ENCODE data around the gene FAR2.
"Not testable (repeated sequence)": the region's sequence is repeated elsewhere in the genome, so short reads cannot be mapped to it uniquely, and the experiment has no call there.

Gene FAR2

DNA sequence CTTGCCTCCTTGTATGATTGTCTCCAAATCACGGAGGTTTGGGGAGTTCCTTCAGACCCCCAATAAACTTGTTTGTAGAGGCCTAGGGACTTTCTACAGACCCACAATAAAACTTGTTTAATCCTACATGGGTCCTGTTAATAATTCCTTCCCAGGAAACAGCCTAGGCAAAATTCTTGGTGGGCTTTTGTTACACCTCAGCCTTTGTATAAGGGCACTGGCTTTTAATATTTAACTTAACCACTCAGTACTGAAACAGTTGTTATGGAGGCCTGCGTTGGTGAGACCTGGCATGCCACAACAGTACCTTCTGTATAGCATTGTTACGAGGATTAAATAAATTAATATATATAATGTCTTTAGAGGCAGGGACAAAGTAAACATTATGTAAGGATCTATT, 32.7 kb upstream of the FAR2 start:
- TF ChIP-seq, protein P1, sequence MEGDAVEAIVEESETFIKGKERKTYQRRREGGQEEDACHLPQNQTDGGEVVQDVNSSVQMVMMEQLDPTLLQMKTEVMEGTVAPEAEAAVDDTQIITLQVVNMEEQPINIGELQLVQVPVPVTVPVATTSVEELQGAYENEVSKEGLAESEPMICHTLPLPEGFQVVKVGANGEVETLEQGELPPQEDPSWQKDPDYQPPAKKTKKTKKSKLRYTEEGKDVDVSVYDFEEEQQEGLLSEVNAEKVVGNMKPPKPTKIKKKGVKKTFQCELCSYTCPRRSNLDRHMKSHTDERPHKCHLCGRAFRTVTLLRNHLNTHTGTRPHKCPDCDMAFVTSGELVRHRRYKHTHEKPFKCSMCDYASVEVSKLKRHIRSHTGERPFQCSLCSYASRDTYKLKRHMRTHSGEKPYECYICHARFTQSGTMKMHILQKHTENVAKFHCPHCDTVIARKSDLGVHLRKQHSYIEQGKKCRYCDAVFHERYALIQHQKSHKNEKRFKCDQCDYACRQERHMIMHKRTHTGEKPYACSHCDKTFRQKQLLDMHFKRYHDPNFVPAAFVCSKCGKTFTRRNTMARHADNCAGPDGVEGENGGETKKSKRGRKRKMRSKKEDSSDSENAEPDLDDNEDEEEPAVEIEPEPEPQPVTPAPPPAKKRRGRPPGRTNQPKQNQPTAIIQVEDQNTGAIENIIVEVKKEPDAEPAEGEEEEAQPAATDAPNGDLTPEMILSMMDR (IDR thresholded peaks at IDR 0.05; ENCODE audit: low read depth, low read length): no peak
- H3K4me3 ChIP-seq (ENCODE audit: low read depth, low read length): no peak overlapping the region

DNA sequence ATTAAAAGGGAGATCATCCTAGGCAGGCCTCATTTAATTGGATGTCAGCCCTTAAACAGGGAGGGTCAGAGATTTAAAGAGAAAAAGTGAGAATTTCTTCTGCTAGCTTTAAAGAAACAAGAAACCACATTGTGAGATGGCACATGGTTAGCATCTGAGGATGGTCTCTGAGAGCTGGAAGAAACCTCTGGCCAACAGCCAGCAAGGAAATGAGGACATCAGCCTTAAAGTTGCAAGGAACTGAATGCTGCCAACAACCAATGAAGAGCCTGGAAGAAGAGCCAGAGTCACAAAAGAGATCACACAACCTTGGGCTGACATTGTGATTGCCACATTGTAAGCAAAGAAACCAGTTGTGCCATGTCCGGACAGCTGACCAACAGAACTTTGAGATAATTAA, 17.5 kb upstream of the FAR2 start:
- TF ChIP-seq, protein P1 (IDR thresholded peaks at IDR 0.05; ENCODE audit: low read depth, low read length): no peak
- no peak overlapping the region for H3K4me3 ChIP-seq (ENCODE audit: low read depth, low read length)

DNA sequence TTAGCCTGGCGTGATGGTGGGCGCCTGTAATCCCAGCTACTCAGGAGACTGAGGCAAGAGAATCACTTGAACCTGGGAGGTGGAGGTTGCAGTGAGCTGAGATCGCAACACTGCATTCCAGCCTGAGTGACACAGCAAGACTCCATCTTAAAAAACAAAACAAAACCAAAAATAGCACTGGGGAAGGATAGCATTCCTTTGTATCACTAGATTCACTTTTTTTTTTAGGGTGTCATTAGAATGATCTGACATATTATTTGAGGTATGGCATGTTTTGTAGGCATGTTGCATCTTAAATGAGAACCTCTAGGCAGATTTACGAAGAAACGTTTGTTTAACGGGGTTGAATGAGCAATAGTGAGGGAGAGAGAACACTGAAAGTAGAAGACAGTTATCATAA, 16.8 kb upstream of the FAR2 start:
- TF ChIP-seq, protein P1 (IDR thresholded peaks at IDR 0.05; ENCODE audit: low read depth, low read length): no peak

DNA sequence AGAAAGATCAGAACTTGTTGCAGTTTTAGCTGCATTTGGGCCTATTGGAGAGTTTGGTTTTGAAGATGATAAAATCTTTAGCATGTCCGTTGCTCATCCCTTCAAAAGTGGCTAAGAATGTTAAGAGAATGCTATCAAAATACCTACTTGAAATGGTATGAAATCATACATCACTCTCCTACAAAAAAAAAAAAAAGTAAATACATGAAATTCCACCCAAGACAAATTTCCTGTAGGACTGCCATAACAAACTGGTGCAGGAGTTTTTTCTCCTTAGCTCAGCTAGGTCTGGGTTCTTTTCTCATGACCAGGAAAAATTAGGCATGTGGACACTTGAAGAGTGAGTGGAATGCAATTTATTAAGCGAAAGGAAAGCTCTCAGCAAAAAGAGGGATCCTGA, 15.9 kb upstream of the FAR2 start:
- no peak overlapping the region for H3K4me3 ChIP-seq (ENCODE audit: low read depth, low read length)
- TF ChIP-seq, protein P1 (IDR thresholded peaks at IDR 0.05; ENCODE audit: low read depth, low read length): no peak

More for the DNA sequence above, 16.8 kb upstream of the FAR2 start:
- H3K4me3 ChIP-seq (ENCODE audit: low read depth, low read length): no peak overlapping the region

DNA sequence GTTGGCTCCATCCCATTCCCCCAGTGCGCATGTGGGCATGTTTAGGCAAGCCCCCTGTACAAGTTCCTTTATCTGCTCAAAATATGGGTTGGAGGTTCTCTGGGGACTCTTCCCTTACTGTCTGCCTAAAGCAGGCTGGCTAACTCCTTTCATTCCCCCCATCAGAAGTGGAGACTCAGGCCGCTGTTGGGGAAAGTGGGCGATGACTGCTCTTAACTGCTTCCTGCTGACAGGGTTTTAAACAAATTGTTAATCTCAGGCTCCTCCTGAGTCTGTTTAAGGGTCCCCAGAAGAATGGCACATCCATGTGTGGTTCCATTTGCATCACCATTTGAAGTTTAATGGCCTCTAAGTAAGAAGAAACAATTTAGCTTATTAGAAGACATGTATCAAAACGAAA, 15.4 kb upstream of the FAR2 start:
- TF ChIP-seq, protein P1 (IDR thresholded peaks at IDR 0.05; ENCODE audit: low read depth, low read length): no peak
- no peak overlapping the region for H3K4me3 ChIP-seq (ENCODE audit: low read depth, low read length)

DNA sequence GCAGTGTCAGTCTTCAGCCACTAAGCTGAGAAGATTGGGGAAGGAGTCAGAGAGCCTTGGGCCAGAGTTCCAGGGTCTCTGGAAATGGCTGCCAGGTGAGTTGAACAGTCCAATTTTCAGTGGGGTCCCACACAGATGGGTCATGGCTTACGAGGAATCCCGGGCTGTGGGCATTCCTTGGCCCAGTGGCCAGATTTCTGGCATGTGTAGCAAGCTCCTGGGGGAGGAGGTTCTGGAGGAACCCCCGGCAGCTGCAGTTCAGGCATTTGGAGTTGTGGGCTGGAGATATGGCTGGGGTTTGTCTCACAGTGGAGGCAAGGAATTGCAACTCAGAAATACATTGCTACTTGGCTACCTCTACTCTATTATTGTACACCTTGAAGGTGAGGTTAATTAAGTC, 10.8 kb upstream of the FAR2 start:
- H3K4me3 ChIP-seq (ENCODE audit: low read depth, low read length): not testable (repeated sequence)

DNA sequence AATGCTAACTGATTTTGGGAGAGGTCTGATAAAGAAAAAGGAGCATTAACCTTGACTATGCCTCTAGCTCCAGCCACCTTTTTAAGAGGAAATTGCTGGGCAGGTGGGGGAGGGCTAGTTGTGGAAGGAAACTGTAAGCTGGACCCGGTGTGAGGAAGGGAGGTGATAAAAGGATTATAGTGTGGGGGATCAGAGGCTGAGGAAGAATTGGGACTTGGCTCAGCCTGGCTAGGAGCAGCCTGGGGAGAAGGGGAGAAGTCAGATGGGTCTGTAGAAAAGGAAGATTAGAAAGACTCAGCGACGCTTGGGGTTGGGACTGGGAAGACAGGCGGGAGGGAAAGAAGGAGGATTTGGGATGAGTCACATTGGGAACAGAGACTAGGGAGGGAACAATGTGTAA, 10.2 kb upstream of the FAR2 start:
- not testable (repeated sequence) for H3K4me3 ChIP-seq (ENCODE audit: low read depth, low read length)

DNA sequence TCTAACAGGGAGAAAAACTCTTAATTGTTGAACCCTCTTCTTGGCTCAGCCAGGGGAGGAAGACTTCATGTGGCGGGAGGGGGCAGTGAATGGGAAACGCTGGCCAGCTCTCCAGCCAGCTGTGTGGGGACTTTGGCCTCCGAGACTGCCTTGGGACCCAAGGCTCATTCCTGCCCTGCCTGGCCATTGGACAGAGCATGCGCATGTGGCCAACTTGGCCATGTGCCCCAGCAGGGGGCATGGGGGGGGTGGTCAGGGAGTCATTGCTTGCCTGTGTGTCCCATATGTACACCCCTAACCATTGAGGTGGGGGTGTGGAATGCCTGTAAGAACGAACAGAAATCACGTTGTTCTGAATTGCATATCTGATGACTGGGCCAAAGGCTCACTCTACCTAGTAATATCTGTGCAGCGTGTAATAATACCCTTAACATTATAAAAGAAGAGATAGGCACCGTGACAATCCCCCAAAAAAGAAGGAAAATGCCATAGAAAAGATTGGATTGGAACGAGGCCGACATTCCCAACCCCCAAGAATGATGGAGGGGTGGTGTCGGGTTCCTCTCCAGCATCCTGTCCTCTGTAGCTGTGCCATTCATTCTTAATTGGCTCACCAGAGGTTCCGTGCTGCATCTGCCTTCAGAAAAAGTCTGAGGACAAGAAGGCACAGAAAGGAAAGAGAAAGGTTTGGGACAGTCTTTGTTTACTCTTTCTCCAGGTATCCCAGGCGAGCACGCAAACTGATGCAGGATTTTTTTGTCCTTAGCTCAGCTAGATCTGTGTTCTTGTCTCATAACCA, 3.5 kb upstream of the FAR2 start:
- H3K4me3 ChIP-seq (ENCODE audit: low read depth, low read length): no peak overlapping the region
- TF ChIP-seq, protein P1 (IDR thresholded peaks at IDR 0.05; ENCODE audit: low read depth, low read length): no peak

Measured in WI38 (cell line).